ENCODE measurements around the gene FOXC1. TPM values are rescaled to one million over a fixed set of nuclear protein-coding genes. Genes with fewer than 3 reads are reported as not detected.

FOXC1 gene
- total RNA-seq, 4 donors from 2014 or later, result 8.7 to 19.7 (median 16.8) TPM

GRCh38 chr6:1633366-1634021 is 23.8 kb downstream of the FOXC1 start:
- H3K4me3 ChIP-seq, result no peak overlapping the region
- H3K27ac ChIP-seq (replicated peaks in 1 of 4), result no peak overlapping the region
- H3K4me1 ChIP-seq, result peaks cover 0 to 17% (median 13%) of the 10 kb centered on the region in 4 donors
- no peaks in the 10 kb centered on the region for H3K36me3 ChIP-seq
- TF ChIP-seq POLR2AphosphoS5 (IDR thresholded peaks at IDR 0.05) (no peak), POLR2A (IDR thresholded peaks at IDR 0.05; ENCODE audit: low read depth) (no peak), EP300 (IDR thresholded peaks at IDR 0.05) (no peak), CTCF (IDR thresholded peaks at IDR 0.05) (no peak)
- DNase-seq (ENCODE audit: extremely low spot score), result no peak
- peaks cover 0 to 10% (median 0%) of the 10 kb centered on the region in 4 donors for H3K27me3 ChIP-seq
- H3K9me3 ChIP-seq, result no peaks in the 10 kb centered on the region
- intact Hi-C loops (cut with DNase I), result no loop called here
- WGBS, result 98% methylated on average over 13 of the region's 16 CpGs

- intact Hi-C loops (cut with DNase I), result no loop called here
- no peak for TF ChIP-seq EP300 (IDR thresholded peaks at IDR 0.05)
- TF ChIP-seq POLR2A (IDR thresholded peaks at IDR 0.05; ENCODE audit: low read depth), result no peak
- no peak for TF ChIP-seq POLR2AphosphoS5 (IDR thresholded peaks at IDR 0.05)
- TF ChIP-seq CTCF (IDR thresholded peaks at IDR 0.05), result no peak
- no peak overlapping the region for H3K27ac ChIP-seq (replicated peaks in 1 of 4)
- DNase-seq (ENCODE audit: extremely low spot score), result no peak
- H3K4me1 ChIP-seq, result peaks cover 0 to 17% (median 13%) of the 10 kb centered on the region in 4 donors
- no peaks in the 10 kb centered on the region for H3K36me3 ChIP-seq
- 95% methylated on average over 3 of the region's 4 CpGs for WGBS
- H3K9me3 ChIP-seq, result no peaks in the 10 kb centered on the region
- H3K4me3 ChIP-seq, result no peak overlapping the region
- H3K27me3 ChIP-seq, result peaks cover 0 to 6% (median 0%) of the 10 kb centered on the region in 4 donors
Measured at GRCh38 chr6:1634081-1634480, 24.4 kb downstream of the FOXC1 start.

GRCh38 chr6:1635305-1636010 is 25.7 kb downstream of the FOXC1 start:
- TF ChIP-seq CTCF (IDR thresholded peaks at IDR 0.05) (no peak), POLR2A (IDR thresholded peaks at IDR 0.05; ENCODE audit: low read depth) (no peak), POLR2AphosphoS5 (IDR thresholded peaks at IDR 0.05) (no peak), EP300 (IDR thresholded peaks at IDR 0.05) (no peak)
- Histone ChIP-seq H3K27ac (replicated peaks in 1 of 4) (peak overlapping the region in 1 of 4 donors; percentile 18), H3K9me3 (no peaks in the 10 kb centered on the region), H3K27me3 (no peaks in the 10 kb centered on the region), H3K4me1 (peaks cover 0 to 17% (median 13%) of the 10 kb centered on the region in 4 donors), H3K4me3 (no peak overlapping the region), H3K36me3 (no peaks in the 10 kb centered on the region)
- 76% methylated on average over 17 of the region's 23 CpGs for WGBS
- intact Hi-C loops (cut with DNase I), result no loop called here
- no peak for DNase-seq (ENCODE audit: extremely low spot score)

GRCh38 chr6:1636272-1636825 is 26.6 kb downstream of the FOXC1 start:
- DNase-seq (ENCODE audit: extremely low spot score), result no peak
- H3K4me1 ChIP-seq, result peaks cover 0 to 17% (median 13%) of the 10 kb centered on the region in 4 donors
- 96% methylated on average over 9 of the region's 9 CpGs for WGBS
- H3K9me3 ChIP-seq, result no peaks in the 10 kb centered on the region
- H3K27me3 ChIP-seq, result no peaks in the 10 kb centered on the region
- no peak overlapping the region for H3K27ac ChIP-seq (replicated peaks in 1 of 4)
- intact Hi-C loops (cut with DNase I), result no loop called here
- TF ChIP-seq CTCF (IDR thresholded peaks at IDR 0.05) (no peak), POLR2AphosphoS5 (IDR thresholded peaks at IDR 0.05) (no peak), EP300 (IDR thresholded peaks at IDR 0.05) (no peak), POLR2A (IDR thresholded peaks at IDR 0.05; ENCODE audit: low read depth) (no peak)
- no peaks in the 10 kb centered on the region for H3K36me3 ChIP-seq
- H3K4me3 ChIP-seq, result no peak overlapping the region
